Endometrial microvascular endothelial cells (primary cell): ENCODE measurements around the gene STMN1. TPM values are rescaled to one million over a fixed set of nuclear protein-coding genes. Genes with fewer than 3 reads are reported as not detected.

Source experiments
- in situ Hi-C: cut with HindIII; loops from 2 replicates; pipeline ENCODE4 v1.10.0; 2017; ENCODE audit warnings: low sequenced_read_pairs, low pct_unique_long_range_greater_than_20kb; ENCODE audit errors: inconsistent ontology term
- total RNA-seq: library from RNA; depleted of rRNA; stranded (reverse); fragments of >200 nt; gene quantifications from one replicate; pipeline ENCODE4 v1.2.3, GENCODE V29; 2015; ENCODE audit errors: inconsistent ontology term

The STMN1 gene
- total RNA-seq, 1 donor from 2014 or later: 92.3 TPM

GRCh38 chr1:25922971-25923552 lies 16.8 kb upstream of the STMN1 start:
- in situ Hi-C loops: no loop called here

GRCh38 chr1:25922056-25922970 lies 16.1 kb upstream of the STMN1 start:
- in situ Hi-C loops: no loop called here

- in situ Hi-C loops: no loop called here
Measured at GRCh38 chr1:25918615-25919014, 12.4 kb upstream of the STMN1 start.

DNA sequence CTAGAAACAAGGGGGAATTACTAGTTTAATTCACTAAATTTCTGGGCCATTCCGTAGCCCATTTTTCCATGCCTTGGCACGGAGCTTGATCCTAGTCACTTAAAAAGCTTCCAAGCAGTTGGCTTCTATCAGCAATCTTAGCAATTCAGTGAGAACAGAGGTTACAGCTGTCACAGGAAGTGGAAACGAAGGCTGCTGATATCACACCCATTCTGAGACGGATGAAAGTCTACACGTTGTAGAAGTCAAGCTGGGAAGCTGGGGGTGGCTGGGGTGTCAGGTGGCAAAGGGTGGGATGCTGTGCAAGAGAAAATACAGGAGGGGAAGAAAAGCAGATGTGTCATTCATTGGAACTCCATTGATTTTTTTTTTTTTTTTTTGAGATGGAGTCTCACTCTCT lies 11.8 kb upstream of the STMN1 start:
- in situ Hi-C loops: no loop called here

GRCh38 chr1:25916460-25916859 lies 10.2 kb upstream of the STMN1 start:
- in situ Hi-C loops: no loop called here

DNA sequence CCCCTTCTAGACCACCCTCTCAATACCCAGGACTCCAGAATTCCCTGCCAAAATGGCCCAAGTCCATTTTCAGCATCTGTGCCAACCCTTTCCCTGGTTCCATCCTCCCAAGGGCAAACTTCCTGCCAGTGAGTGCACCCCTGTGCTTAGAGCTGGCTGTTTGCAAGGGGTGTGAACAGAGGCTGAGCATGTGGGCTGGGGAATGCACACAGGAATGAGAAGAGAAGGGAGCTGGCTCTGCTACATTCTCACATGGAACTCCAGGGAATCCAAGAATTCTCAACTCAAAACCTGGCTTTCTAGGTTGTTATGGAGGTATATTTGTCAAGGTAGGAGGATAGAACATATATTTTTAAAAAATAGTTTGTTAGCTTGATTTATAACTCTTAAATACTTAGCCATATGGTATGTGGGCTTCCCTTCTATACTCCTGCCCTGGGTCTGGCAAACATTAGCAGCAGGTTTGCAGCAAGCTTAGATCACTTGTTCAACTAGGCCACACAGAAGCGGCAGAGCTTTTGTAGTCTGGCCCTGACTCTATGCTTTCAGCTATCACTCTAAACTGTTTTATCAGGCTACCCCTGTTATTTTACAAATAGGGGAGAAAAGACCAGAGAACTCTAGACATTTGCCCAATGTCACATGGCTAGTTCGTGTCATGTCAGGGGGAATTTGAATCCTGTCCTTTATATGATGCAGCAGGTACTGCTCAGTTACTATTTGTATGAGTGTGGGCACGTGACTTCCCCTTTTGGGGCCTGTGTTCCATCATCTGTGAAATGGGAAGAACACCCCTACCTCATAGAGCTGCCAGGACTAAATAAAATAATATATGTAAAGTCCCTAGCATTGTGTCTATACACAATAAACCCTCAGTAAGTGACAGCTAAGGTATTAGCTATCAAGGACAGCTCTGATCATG lies 8.1 kb upstream of the STMN1 start:
- in situ Hi-C loops: no loop called here

DNA sequence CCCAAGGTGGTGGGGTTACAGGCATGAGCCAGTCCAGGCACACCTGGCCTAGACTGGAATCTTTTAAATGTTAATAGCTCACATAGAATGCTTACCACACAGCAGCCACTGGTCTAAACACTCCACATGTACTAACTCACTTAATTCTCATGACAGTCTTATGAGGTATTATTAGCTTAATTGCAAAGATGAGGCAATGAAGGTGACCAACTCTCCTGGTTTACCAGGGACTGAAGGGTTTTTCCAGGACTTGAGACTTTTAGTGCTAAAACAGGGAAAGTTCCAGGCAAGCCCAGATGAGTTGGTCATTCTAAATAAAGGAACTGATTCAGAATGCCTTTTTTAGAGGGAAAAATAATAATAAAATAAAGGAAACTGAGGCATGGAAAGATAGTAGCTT lies 7.0 kb upstream of the STMN1 start:
- in situ Hi-C loops: no loop called here

- in situ Hi-C loops: no loop called here
Measured at GRCh38 chr1:25912076-25912831, 6.0 kb upstream of the STMN1 start.

DNA sequence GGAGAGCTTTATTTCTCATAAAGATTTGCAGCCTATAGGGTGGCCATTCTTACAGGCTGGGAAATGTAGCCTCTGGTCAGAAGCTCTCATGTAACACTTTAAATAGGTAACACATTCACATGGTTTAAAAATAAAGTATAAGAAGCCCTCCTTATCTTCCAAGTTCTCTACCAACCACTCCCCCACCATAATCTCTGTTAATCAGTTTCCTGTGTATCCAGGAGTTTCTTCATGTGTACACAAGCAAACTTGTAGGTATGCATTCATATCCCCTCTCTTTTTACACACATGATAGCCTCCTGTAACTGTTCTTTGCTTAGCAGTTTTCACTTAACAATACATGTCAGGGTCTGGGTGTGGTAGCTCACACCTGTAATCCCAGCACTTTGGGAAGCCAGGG lies 4.9 kb upstream of the STMN1 start:
- in situ Hi-C loops: no loop called here

GRCh38 chr1:25909040-25909439 lies 2.8 kb upstream of the STMN1 start:
- in situ Hi-C loops: no loop called here

DNA sequence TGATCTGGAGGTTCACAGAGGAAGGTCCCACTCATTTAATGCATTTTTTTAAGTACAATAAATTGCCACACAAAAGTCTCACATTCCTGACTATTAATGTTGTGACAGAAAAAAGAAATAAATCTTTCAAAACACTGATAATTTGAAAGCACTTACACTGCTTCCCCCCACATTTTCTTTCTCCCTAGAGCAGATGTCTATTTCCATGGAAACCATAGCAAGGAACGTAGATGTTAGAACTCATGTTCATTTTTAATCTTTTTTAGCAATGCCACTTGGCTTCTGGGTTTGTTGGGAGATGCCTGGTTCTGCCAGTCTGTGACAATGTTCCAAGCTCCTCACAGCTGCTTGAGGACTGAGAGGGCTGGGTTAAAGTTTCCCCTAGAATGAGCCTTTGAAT lies 1.9 kb upstream of the STMN1 start:
- in situ Hi-C loops: no loop called here

- in situ Hi-C loops: no loop called here
Measured at GRCh38 chr1:25907601-25908000, 1.4 kb upstream of the STMN1 start.

- in situ Hi-C loops: no loop called here
Measured at GRCh38 chr1:25906644-25907300, 553 bp upstream of the STMN1 start.

- in situ Hi-C loops: no loop called here
Measured at GRCh38 chr1:25904943-25905679, 1.1 kb downstream of the STMN1 start.

GRCh38 chr1:25903986-25904385 lies 2.2 kb downstream of the STMN1 start:
- in situ Hi-C loops: no loop called here

- in situ Hi-C loops: no loop called here
Measured at GRCh38 chr1:25902462-25902861, 3.8 kb downstream of the STMN1 start.

DNA sequence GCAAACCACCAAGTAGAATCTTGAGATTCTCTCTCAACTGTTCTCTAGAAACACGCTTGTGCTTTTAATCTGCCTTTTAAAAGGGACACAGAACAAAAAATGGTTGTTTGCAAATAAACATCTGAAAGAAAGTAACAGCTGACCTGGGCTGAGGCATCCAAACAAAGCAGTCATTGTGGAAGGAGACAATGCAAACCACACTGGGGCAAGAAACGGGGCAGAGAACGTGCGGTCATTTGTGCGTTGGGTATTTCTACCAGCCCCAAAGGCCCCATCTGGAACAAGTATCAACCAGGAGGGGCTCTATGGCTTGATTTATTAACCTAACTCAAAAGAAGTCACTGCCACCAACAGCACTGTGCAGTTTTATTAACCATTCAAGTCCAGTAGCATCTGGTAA lies 6.0 kb downstream of the STMN1 start:
- in situ Hi-C loops: no loop called here

DNA sequence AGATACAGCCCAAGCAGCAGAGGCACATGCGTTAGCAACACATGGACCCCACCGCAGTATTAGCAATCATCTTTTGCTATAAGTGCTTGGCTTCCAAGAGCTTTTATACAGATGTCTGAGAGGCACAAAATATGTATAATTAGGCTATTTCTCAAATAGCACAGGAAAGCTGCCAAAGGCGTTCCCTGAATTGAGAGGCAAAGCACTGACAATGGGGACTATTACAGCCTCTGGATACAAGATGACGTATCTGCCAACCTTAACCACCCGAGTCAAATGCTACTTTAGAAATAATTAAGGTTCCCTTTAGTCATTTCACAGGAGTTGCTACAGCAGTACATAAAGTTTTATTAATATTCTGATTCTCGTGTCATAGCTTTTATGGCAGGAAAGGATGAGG lies 6.4 kb downstream of the STMN1 start:
- in situ Hi-C loops: loop anchor here (10.0 kb wide), 1 partner anchor 95 kb away; the partner anchor contains the start of gene PAFAH2
